Stomach (tissue), 4 donors: ENCODE results near the gene FARS2.

Experiments
- EP300 ChIP-seq: sonication (generic); formaldehyde crosslinking; IDR thresholded peaks from one replicate; pipeline ENCODE4 v1.6.1; 2017; ENCODE audit warnings: antibody characterized with exemption
- POLR2A ChIP-seq, 4 donors: fragments of 450-650 bp; IDR thresholded peaks; one replicate each; pipeline ENCODE4 v1.6.1; 2016; ENCODE audit warnings: antibody characterized with exemption in 4 of 4, control low read depth in 2 of 4, mild to moderate bottlenecking in 1 of 4, moderate library complexity in 1 of 4
- POLR2AphosphoS5 ChIP-seq, 3 donors: sonication (generic); formaldehyde crosslinking; IDR thresholded peaks; one replicate each; pipeline ENCODE4 v1.6.1; 2016; ENCODE audit warnings: antibody characterized with exemption in 3 of 3
- TF ChIP-seq, protein P1 (sequence below), 7 experiments: fragments of 450-650 bp in 4 of 7; fragments of 200-600 bp in 3 of 7; sonication (generic) in 3 of 7; IDR thresholded peaks; one replicate each; pipeline ENCODE4 v1.5.1; 2016 to 2019; ENCODE audit warnings: antibody characterized with exemption in 7 of 7, control low read depth in 2 of 7, mild to moderate bottlenecking in 1 of 7

DNA sequence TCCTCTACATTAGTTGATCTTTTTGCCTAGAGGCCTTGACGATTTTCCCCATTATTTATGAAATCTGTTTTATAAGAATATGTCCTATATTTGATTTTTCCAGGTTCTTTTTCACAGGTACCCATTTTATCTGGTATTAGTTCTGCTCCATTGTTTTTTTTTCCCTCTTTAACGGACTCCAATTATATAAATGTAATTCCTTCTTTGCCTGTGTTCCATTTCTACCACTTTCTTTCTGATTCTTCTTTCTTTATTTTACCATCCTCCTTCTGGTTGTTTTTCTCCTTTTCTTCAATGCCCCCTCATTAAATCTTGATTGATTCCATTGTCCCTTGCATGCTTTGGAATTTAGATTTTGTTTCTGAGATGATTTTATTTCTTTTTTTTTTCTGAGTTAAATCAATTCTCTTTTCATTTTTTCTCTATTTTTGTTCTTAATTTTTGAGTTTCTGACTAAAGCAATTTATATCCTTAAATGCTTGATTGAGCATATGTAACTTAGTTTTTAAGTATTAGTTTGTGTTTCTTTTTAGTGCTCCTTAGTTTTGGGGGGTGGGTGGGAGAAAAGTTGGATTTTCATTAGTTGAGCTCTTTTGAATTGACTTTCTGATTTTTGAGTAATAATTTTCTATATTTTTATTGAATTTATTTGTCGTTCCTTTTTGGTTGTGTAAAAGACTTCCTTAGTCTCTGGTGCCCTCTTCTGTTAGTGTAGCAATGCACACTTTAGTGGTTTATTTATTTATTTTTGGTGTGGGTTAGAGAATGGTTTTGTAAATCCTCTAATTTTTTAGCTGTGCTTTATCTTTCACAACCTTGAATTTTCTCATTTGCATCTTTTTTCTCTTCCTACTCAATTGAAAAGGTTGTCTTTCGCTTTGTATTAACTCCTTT, 140.8 kb downstream of the FARS2 start:
- TF ChIP-seq, protein P1, sequence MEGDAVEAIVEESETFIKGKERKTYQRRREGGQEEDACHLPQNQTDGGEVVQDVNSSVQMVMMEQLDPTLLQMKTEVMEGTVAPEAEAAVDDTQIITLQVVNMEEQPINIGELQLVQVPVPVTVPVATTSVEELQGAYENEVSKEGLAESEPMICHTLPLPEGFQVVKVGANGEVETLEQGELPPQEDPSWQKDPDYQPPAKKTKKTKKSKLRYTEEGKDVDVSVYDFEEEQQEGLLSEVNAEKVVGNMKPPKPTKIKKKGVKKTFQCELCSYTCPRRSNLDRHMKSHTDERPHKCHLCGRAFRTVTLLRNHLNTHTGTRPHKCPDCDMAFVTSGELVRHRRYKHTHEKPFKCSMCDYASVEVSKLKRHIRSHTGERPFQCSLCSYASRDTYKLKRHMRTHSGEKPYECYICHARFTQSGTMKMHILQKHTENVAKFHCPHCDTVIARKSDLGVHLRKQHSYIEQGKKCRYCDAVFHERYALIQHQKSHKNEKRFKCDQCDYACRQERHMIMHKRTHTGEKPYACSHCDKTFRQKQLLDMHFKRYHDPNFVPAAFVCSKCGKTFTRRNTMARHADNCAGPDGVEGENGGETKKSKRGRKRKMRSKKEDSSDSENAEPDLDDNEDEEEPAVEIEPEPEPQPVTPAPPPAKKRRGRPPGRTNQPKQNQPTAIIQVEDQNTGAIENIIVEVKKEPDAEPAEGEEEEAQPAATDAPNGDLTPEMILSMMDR (IDR thresholded peaks at IDR 0.05) = no peak
- TF ChIP-seq EP300 (no peak), POLR2A (IDR thresholded peaks at IDR 0.05) (no peak), POLR2AphosphoS5 (IDR thresholded peaks at IDR 0.05) (no peak)
